ENCODE results near the gene KIAA0825.

Gene KIAA0825

DNA sequence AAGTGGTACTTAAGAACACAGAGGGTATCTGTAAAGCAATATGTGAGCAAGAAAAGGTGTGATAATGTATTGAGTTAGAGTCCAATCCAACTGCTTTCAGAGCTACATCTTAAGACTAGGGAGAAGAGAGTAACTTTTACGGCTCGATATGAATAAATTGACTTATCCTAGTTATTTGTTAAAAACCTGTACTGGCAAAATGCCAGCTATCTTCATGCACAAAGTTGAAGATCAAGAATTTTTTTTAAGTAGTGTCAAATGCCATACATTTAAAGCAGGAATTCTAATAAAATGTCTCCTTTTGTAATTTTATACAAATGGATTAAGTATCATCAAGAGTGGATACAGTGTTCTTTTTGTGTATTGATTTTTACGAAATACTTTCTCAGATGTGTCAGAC is 305.2 kb downstream of the KIAA0825 start:
- no peak for DNase-seq (ENCODE audit: low read depth in 2 of 2)

GRCh38 chr5:94312298-94312697 is 306.1 kb downstream of the KIAA0825 start:
- no peak for DNase-seq (ENCODE audit: low read depth in 2 of 2)

DNA sequence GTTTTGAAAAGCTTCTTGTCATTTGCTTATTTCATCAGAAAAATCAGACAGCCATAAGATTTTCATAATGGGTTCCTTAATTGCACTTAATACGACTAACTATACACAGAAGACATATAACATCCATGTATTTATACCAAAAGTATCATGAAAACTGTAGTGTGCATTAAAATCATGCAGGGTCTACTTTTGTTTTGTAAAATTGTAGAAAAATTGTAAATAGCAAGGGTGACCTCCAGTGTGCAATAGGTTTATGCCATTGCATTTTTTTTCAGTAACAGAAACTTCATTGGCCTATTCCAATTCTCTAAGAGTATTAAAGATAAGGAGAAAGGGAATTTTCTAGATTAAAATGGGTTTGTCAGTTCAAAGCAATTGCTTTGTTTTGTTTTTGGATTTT is 307.6 kb downstream of the KIAA0825 start:
- no peak for DNase-seq (ENCODE audit: low read depth in 2 of 2)

GRCh38 chr5:94309141-94309540 is 309.3 kb downstream of the KIAA0825 start:
- no peak for DNase-seq (ENCODE audit: low read depth in 2 of 2)

- no peak for DNase-seq (ENCODE audit: low read depth in 2 of 2)
Observed at GRCh38 chr5:94308442-94308841, 310.0 kb downstream of the KIAA0825 start.

DNA sequence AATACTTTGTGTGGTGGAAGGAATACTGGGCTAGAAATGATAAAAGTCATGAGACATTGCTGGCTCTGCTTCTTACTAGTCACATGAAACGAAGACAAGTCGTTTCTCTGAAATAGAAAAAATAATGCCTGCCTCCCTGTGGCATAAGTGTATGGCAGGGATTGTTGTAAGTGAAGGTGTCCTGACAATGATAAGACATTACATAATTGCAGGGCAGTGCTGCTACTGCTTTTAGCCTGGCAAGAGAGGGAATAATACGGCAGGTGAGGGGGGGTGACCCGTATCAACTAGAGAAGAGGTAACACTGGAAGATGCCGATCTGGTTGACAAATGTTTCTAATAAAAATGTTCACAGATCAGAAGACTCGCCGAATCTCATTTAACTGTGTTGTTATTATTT is 314.3 kb downstream of the KIAA0825 start:
- no peak for DNase-seq (ENCODE audit: low read depth in 2 of 2)

- DNase-seq (ENCODE audit: low read depth in 2 of 2), result no peak
Observed at GRCh38 chr5:94288937-94289336, 329.5 kb downstream of the KIAA0825 start.

- DNase-seq (ENCODE audit: low read depth in 2 of 2), result no peak
Observed at GRCh38 chr5:94285984-94286383, 332.4 kb downstream of the KIAA0825 start.

DNA sequence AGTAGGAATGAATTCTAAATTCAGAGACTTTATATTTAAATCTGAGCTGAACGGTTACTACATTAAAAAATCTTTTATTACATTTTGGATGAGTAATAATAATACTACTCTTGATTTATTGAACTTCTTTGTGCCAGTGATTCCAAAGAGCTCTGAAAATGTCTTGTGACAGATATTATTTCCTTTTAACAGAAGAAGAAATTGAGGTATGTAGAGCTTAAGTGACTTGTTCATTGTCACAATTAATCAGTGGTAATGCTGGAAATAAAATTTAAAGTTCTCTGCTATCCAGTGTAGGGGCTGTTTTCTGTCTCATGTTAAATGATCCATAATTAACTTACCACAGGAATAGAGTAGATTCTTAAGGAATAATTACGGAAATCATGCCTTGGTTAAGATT is 335.3 kb downstream of the KIAA0825 start:
- DNase-seq (ENCODE audit: low read depth in 2 of 2), result no peak

DNA sequence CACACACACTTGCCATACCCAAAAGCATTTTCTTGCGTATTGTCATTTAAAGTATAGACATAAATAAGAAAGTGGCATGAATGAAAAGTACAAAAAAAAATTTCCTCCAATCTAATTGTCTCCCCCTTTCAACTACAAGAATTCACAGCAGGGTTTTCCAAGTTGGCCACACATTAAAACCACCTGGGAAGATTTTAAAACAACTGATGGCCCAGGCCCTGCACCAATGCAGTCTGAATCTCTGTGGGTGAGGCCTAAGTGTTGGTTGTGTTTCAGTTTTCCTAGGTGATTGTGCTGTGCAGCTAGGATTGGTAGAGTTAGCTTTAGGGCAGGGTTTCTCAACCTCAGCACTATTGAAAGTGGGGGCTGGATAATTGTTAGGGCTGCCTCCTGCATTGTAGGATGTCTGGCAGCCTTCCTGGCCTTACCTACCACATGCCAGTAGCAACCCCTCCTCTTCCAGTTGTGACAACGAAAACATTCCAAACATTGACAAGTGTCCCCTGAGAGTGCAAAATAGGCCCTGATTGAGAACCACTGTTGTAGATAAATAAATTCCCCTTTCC is 337.1 kb downstream of the KIAA0825 start:
- no peak for DNase-seq (ENCODE audit: low read depth in 2 of 2)

- DNase-seq (ENCODE audit: low read depth in 2 of 2), result no peak
Observed at GRCh38 chr5:94276751-94277150, 341.7 kb downstream of the KIAA0825 start.

- DNase-seq (ENCODE audit: low read depth in 2 of 2), result no peak
Observed at GRCh38 chr5:94276048-94276447, 342.4 kb downstream of the KIAA0825 start.

- DNase-seq (ENCODE audit: low read depth in 2 of 2), result no peak
Observed at GRCh38 chr5:94274707-94275106, 343.7 kb downstream of the KIAA0825 start.

DNA sequence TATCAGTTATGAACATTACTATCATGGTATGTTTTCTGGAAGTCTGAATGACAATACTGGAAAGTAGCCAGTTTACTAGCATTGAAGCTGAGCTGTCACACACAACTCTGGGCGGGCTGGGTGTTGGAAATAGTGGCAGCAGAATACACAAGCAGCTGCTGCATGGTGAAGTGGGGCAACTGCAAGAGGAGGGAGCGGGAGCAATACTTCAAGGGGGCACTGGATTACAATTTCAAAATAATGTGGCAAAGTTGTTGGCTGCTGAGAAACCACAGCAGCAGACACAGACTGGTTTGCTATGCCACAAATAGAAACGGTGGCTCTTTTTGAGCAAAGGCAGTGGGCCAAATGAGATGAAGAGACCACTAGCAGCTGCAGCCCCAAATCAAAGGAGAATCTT is 350.2 kb downstream of the KIAA0825 start:
- DNase-seq (ENCODE audit: low read depth in 2 of 2), result no peak

- no peak for DNase-seq (ENCODE audit: low read depth in 2 of 2)
Observed at GRCh38 chr5:94267350-94267899, 351.0 kb downstream of the KIAA0825 start.

GRCh38 chr5:94266170-94266569 is 352.2 kb downstream of the KIAA0825 start:
- no peak for DNase-seq (ENCODE audit: low read depth in 2 of 2)

- DNase-seq (ENCODE audit: low read depth in 2 of 2), result no peak
Observed at GRCh38 chr5:94263068-94263467, 355.3 kb downstream of the KIAA0825 start.

DNA sequence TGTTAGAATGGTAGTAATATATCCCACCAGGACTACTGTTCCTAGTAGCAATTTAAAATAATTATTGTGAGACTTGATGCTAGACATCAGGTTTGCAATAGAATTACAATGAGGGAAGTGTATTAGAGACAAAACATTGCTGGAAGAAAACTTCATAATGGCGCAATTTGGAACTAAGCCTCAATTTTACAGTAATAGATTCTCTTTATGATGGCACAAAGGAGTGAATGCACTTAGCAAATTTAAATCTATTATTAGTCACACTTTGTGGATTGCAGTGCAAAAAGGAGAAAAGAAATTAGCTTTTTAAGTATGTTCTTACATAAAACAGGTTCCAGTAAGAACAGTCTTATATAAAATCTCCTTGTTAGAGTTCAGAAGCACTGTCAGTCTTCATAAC is 358.3 kb downstream of the KIAA0825 start:
- DNase-seq (ENCODE audit: low read depth in 2 of 2), result no peak

DNA sequence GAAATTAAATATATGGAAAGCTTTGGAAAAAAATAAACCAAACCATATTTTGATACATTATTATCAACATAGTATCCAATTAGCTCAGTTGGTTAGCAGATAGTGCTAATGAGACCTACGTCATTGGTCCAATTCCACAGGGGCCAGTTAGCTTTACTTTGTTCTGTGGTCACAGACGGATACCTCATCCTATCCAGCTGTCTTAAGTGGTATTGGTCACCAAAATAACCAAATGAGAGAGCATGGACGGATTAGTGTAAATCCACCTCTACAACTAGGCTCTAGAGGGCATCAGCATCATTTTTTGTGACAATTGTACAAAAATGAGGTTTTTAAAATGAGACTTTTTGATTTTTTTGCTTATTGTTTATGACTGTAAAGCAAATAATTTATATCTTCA is 364.2 kb downstream of the KIAA0825 start:
- no peak for DNase-seq (ENCODE audit: low read depth in 2 of 2)

DNA sequence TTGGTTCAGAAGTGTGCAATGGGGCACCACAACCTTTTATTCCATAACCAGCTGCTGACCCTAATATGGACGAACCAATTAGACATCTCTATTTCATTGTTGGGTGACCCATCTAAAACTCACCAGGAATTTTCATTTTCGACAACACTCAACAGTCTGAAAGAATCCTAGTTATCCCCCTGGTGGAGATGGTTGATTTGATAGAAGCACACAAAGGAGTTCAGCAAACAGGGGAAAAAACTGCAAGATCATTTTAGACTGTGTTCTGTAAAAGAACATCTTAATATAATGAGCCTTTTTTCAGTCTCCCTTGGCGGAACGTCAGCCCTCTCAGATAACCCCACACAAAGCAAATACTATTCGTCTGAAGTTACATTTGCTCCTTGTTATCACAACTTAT is 367.4 kb downstream of the KIAA0825 start:
- DNase-seq (ENCODE audit: low read depth in 2 of 2), result no peak

GRCh38 chr5:94249430-94249829 is 369.0 kb downstream of the KIAA0825 start:
- no peak for DNase-seq (ENCODE audit: low read depth in 2 of 2)

DNA sequence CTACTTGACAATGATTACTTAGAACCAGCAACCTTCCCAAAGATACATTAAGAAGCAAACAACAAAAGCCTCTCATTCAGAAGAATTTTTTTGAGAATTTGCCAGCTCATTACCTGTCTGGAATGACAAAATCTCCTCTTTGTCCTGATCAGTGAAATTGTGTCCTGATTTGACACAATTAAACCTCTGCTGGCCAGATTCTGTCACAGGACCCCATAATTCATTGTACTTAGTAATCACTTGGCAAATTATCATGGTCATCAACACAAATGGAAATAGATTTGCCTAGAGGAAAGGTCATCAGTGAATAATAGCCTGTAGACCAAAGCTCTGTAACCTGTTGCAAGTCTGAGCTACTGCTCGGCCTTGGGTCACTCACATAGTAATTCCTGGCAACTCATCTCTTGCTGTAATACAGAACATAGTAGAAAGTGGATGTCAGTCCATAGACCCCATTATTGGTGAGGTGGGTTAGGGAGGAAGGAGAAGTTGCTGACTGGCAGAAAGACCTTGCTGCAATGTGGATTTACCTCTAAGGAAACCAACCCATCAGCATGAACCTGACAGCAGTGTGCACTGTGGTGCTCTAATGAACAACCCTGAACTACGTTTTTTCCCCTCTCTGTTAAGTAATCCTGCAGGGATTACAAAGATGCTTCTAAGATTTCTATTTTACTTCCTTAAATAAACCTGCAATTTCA is 370.1 kb downstream of the KIAA0825 start:
- DNase-seq (ENCODE audit: low read depth in 2 of 2), result no peak

GRCh38 chr5:94245608-94246007 is 372.8 kb downstream of the KIAA0825 start:
- DNase-seq (ENCODE audit: low read depth in 2 of 2), result no peak

DNA sequence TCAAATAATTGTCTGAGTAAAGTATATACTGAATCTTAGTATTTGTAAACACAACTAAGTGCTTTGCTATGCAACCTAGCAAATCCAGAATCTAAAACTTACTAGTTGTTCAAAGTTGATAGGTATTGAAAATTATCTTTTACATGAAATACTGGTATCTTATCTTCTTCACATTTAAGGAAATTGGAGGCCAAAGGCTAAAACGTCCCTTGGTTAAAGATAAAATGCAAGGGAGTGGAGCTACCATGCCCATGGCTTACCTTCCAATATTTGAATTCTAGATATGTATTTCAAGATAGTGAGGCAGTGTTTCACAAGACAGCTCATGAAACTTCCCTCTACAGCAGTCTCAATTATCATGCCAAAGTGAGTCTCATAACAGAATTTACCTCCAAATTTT is 373.5 kb downstream of the KIAA0825 start:
- DNase-seq (ENCODE audit: low read depth in 2 of 2), result no peak
